HG03378 (cell line): ENCODE measurements around the gene SIGLEC9.

Experiments used
- ATAC-seq: cut with Tn5 transposase; IDR thresholded peaks from one replicate; pipeline ENCODE4 v1.9.1; 2021; ENCODE audit warnings: mild to moderate bottlenecking, moderate library complexity; ENCODE audit not compliant: unreplicated experiment

Gene SIGLEC9

GRCh38 chr19:51096473-51097165, 28.1 kb upstream of the SIGLEC9 start:
- ATAC-seq = no peak

- ATAC-seq = no peak
These were observed 27.5 kb upstream of the SIGLEC9 start for GRCh38 chr19:51097166-51097738.

- no peak for ATAC-seq
These were observed 26.9 kb upstream of the SIGLEC9 start for GRCh38 chr19:51097796-51098195.

- ATAC-seq = no peak
These were observed 26.2 kb upstream of the SIGLEC9 start for GRCh38 chr19:51098365-51099046.

- ATAC-seq = no peak
These were observed 25.7 kb upstream of the SIGLEC9 start for GRCh38 chr19:51099047-51099382.

- no peak for ATAC-seq
These were observed 24.1 kb upstream of the SIGLEC9 start for GRCh38 chr19:51100601-51101000.

GRCh38 chr19:51101171-51101865, 23.4 kb upstream of the SIGLEC9 start:
- ATAC-seq = no peak

- ATAC-seq = no peak
These were observed 21.7 kb upstream of the SIGLEC9 start for GRCh38 chr19:51102991-51103390.

GRCh38 chr19:51103926-51104341, 20.8 kb upstream of the SIGLEC9 start:
- ATAC-seq = no peak

- ATAC-seq = no peak
These were observed 17.2 kb upstream of the SIGLEC9 start for GRCh38 chr19:51107406-51108065.

GRCh38 chr19:51108066-51108804, 16.5 kb upstream of the SIGLEC9 start, which contains the start of gene CTU1:
Gene CTU1 (minus strand): TSS chr19:51108409. CDS start chr19:51104569, 3,840 bp downstream.
- peak; percentile 87 for ATAC-seq

- ATAC-seq = peak; percentile 27
These were observed 15.9 kb upstream of the SIGLEC9 start for GRCh38 chr19:51108805-51109146.

GRCh38 chr19:51110666-51110971, 14.1 kb upstream of the SIGLEC9 start:
- ATAC-seq = no peak

- ATAC-seq = no peak
These were observed 13.1 kb upstream of the SIGLEC9 start for GRCh38 chr19:51111606-51112005.

- ATAC-seq = no peak
These were observed 10.5 kb upstream of the SIGLEC9 start for GRCh38 chr19:51114087-51114729.

- ATAC-seq = no peak
These were observed 7.9 kb upstream of the SIGLEC9 start for GRCh38 chr19:51116736-51117286.

GRCh38 chr19:51119101-51119500, 5.6 kb upstream of the SIGLEC9 start:
- no peak for ATAC-seq

GRCh38 chr19:51119611-51120010, 5.1 kb upstream of the SIGLEC9 start:
- no peak for ATAC-seq

GRCh38 chr19:51120160-51120559, 4.5 kb upstream of the SIGLEC9 start:
- no peak for ATAC-seq

- ATAC-seq = no peak
These were observed 3.4 kb upstream of the SIGLEC9 start for GRCh38 chr19:51121257-51121656.
